Hepatocyte (in vitro differentiated cells): ENCODE results near the gene EFHC2.

Experiments used
- CTCF ChIP-seq: fragments of 200-600 bp; sonication (generic); IDR thresholded peaks from 2 replicates; pipeline ENCODE4 v1.5.1; 2016; ENCODE audit warnings: antibody characterized with exemption, mild to moderate bottlenecking; ENCODE audit not compliant: poor library complexity
- EZH2 ChIP-seq: fragments of 200-600 bp; sonication (generic); IDR thresholded peaks from 2 replicates; pipeline ENCODE4 v1.6.1; 2016; ENCODE audit warnings: antibody characterized with exemption, mild to moderate bottlenecking, borderline replicate concordance
- EZH2phosphoT487 ChIP-seq: fragments of 200-600 bp; sonication (generic); IDR thresholded peaks from one replicate; pipeline ENCODE4 v1.6.1; 2018; ENCODE audit warnings: antibody characterized with exemption, mild to moderate bottlenecking, low read depth, moderate library complexity; ENCODE audit not compliant: unreplicated experiment, severe bottlenecking

GRCh38 chrX:44282753-44283152 is 60.7 kb downstream of the EFHC2 start:
- TF ChIP-seq EZH2phosphoT487: no peak
- no peak for TF ChIP-seq CTCF
- no peak for TF ChIP-seq EZH2
